NOMO-1 treated with dmso at 0.1 percent for 144 hours (cell line): Measurements from ENCODE around the gene ALKAL2.
A peak's percentile ranks its signal among the peaks of the same experiment; 100 is the strongest.

Experiments
- DNase-seq: peaks from one replicate; lab custom pipeline; 2025; ENCODE audit not compliant: unreplicated experiment; lab: John Stamatoyannopoulos, UW

The ALKAL2 gene

DNA sequence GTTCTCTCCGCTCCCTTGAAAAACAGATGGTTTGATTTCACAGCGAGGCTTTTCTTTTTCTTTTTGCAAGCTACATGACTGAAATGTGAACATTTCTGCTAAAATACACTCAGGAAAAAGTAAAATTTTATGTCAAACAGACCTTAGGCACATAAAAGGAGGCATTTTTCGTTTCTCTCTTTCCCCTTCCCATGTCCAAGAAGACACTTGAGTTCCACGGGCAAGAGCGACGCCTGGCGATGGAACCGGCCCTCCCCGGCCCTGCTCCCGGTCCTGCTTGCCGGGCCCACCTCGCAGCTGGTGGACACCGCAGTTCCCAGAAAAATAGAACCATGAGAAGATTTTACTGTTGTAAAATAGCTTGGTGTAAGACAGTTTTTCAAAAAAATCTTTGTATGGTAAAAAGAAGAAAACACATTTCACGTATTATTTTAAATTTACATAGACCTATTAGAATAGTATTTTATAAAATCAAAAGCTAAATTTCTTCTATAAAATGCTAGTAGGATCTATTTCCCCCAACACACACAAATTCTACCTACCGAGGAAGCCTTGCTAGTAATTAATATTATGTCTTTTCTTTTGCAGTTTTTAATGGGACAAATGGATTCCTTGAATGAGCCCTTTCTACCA, 2.3 kb upstream of the ALKAL2 start:
- DNase-seq: peak; percentile 9

- DNase-seq: no peak
Measured at GRCh38 chr2:289362-290089, 1.6 kb upstream of the ALKAL2 start.

GRCh38 chr2:288758-289361, 969 bp upstream of the ALKAL2 start:
- DNase-seq: no peak

GRCh38 chr2:287471-287885, 413 bp downstream of the ALKAL2 start:
- no peak for DNase-seq

DNA sequence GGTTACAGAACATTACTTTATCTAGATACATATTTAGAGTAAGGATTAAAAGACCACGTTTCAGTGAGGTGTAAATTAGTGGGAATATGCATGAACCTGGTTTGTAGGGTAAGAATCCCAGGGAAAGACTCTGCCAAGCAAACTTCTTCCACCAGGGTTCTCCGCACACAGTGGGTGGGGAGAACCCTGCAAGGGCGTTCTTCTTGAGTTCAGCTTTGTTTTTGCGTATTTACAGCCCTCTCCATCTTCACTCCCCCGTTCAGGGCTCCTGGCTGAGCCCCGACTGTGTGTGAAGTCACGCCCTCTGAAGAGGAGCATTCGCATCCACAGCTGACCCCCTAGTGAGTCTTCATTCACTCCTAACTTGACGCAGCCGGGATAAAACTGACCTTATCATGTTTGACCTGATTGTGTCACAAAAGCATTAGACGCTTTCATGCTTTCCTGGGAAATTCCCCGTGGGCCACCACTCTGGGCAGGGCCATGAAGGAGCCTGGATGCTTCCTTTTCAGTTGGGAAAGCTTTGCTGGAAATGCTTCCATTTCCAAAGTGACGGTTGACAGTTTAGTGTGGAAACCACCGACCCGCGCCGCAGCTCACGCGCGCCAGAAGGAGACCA, 1.0 kb downstream of the ALKAL2 start:
- no peak for DNase-seq

- DNase-seq: no peak
Measured at GRCh38 chr2:286035-286434, 1.9 kb downstream of the ALKAL2 start.

GRCh38 chr2:285531-285930, 2.4 kb downstream of the ALKAL2 start:
- no peak for DNase-seq

GRCh38 chr2:284896-285492, 2.9 kb downstream of the ALKAL2 start:
- DNase-seq: no peak

DNA sequence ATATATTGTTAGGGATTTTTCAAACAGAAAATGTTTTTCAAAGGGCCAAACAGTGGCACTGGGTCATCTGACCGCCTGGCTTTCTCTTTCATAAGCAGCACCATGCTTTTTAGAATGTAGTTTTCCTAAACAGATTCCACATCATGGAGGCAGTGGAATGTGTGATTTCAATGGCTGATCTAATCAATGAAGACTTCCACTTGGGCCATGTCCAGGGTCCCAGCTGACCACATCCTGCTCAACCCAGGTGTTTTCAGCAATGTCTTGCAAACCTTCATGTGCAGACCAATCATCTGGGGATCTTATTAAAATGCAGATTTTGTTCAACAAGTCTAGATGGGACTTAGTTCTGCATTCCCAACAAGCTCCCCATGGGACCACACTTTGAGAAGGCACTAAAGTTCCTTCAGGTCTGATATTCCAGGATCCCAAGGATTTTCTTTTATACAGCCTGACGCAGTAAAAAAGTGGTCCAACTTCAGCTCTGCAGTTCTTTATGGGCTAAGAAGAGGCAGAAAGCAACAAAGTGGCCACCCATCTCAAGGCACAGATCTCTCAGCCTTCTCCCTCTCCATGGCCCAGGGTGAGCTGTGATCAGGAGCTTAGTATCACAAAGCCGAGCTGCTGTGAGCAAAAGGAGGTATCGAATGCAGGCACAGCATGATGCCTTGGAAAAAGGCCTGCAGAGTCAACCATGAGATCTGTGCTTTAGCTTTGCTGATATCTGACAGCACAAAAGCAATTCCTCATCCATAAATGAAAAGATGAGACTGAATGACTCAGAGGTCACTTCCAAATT, 3.7 kb downstream of the ALKAL2 start:
- DNase-seq: no peak

- DNase-seq: no peak
Measured at GRCh38 chr2:282371-283263, 5.3 kb downstream of the ALKAL2 start.

DNA sequence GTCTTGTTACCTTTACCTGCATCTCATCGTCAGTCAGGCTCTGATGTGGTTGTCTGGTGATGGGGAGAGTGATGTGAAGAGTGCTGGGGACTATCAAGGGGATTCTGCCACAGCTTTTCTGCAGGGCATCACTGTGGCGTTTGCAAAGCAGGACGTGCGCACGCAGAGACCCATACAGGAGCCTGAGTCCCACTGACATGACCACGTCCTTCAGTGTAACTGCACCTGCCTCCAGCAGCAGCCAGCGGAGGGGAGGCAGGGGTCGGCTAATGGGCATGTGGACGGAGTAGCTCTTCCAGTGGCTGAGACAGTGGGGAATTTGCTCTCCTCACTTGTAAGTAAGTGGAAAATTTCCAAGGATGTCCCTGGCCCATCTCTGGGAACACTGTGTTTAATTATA, 6.5 kb downstream of the ALKAL2 start:
- DNase-seq: no peak

DNA sequence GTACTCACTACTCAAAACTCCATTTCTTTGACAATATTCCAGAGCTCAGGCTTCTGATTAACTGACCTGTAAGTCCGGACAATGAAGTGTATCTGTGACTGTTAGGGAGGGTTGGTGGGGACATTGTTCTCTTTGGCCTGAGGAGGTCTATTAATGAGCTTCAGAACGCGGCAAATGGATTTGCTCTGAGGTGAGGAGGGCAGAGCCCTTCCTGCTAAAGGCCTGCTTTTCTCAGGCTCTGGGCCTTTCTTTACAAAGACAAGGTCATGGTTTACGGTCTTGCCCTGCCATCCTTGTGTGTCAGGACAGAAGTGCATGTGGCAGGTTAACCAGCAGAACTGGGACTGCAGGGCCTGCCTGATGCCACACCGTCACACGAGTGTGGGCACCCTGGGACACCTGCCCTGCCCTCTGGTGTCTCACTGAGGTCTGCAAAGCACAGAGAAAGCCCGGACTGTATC, 7.2 kb downstream of the ALKAL2 start:
- no peak for DNase-seq

DNA sequence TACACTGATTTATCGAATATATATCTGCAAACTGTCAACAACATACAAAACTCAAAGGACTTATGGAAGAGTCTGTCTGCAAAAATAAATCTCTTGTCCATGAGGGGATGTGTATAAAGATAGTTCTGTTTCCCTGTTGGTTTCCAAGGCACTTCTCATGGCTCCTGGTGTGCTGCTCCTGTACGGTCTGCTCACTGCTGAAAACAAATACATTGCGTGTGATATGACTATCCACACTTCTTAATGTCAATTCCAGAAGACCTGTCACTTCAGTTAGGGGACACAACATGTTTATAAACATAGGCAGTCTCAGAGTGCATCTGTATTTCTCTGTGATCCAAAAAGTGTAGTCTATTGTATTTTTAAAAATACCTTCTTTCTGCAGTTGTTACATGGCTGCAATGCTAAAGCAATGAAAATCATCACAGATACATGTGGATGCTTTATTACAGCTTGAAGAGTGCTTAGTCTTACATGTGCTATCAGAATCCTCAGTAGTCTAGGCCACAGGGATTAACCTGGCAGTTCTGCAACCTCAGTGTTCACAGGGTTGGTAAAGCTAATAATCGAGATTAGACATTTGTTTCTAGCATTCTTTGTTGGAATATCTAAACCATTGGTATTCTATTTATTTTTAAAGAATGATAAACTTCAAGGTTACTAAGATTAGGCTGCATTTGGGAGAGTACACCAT, 7.8 kb downstream of the ALKAL2 start:
- DNase-seq: no peak

DNA sequence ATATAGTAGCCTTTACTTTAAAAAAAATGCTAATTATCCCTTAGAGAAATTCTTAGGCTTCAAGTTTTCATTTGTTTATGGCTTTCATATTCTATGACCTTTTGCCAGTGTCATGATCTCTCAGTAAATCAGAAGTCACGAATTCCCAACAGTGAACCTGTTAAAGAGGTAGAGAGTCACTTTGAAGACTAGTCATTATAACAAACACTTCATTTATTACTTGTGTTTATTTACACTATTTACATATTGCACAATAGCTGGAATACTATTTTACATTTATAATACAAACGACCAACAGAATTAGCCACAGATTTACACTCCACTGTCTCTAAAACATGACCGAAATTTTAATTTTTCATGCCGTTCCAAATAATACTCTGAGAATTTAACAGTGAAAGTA, 8.5 kb downstream of the ALKAL2 start:
- DNase-seq: no peak

GRCh38 chr2:278927-279320, 9.0 kb downstream of the ALKAL2 start:
- no peak for DNase-seq

DNA sequence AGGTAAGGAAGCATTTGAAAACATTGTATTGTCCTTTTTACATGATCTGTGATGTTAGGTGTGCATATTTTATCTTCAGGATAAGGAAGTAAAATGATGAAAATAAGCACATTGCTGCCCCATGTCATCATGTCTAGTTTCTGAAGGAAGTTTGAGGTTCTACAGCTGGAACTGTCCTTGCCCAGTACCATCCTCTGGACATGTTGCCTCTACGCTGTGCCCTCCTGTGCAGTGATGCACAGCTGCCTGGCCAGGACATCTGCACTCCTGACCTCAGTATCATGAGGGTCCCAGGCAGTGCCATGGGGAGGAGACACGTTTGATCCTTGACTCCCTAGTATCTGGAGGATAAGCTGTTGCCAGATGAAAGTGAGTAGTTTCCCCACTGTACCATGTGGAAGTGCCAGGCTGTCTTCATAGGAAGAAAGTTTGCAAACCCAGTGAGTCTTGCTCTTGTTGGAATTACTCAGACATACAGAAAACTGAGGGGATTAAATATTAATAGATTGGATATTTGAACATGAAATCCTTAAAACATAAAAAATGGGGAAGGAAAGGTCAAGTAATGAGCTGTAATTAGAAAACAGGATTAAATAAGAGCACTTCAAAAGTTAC, 9.5 kb downstream of the ALKAL2 start:
- DNase-seq: no peak

GRCh38 chr2:275466-275865, 12.4 kb downstream of the ALKAL2 start:
- peak; percentile 31 for DNase-seq

GRCh38 chr2:274503-274902, 13.4 kb downstream of the ALKAL2 start:
- no peak for DNase-seq

- no peak for DNase-seq
Measured at GRCh38 chr2:273333-273732, 14.6 kb downstream of the ALKAL2 start.
